Uterus (tissue), 4 donors: ENCODE results near the gene ICA1. TPM values are rescaled to one million over a fixed set of nuclear protein-coding genes. Genes with fewer than 3 reads are reported as not detected.

ENCODE experiments used
- DNase-seq, 2 donors: peaks; one replicate each; pipeline ENCODE4 v3.0.0-alpha.2; 2019 to 2020
- H3K27ac ChIP-seq, 2 donors: fragments of 200-600 bp; sonication (generic); 1 replicate in 1 of 2; 2 replicates in 1 of 2; pipeline ENCODE4 v1.5.1; 2016 to 2018
- H3K27me3 ChIP-seq, 2 donors: fragments of 200-600 bp; sonication (generic); one replicate each; pipeline ENCODE4 v1.5.1; 2018 to 2019; ENCODE audit warnings: control low read depth in 1 of 2
- H3K36me3 ChIP-seq, 2 donors: fragments of 200-600 bp; sonication (generic); one replicate each; pipeline ENCODE4 v1.5.1; 2019; ENCODE audit warnings: control low read depth in 1 of 2
- H3K4me1 ChIP-seq, 2 donors: fragments of 200-600 bp; sonication (generic); one replicate each; pipeline ENCODE4 v1.5.1; 2018 to 2019; ENCODE audit warnings: control low read depth in 1 of 2
- H3K4me3 ChIP-seq, 2 donors: fragments of 200-600 bp; sonication (generic); 1 replicate in 1 of 2; 2 replicates in 1 of 2; pipeline ENCODE4 v1.5.1; 2018 to 2019; ENCODE audit warnings: mild to moderate bottlenecking in 1 of 2
- H3K9me3 ChIP-seq, 2 donors: fragments of 200-600 bp; sonication (generic); one replicate each; pipeline ENCODE4 v1.5.1; 2019; ENCODE audit warnings: control low read depth in 1 of 2
- POLR2A ChIP-seq, 2 donors: fragments of 450-650 bp; IDR thresholded peaks; one replicate each; pipeline ENCODE4 v1.6.1; 2016; ENCODE audit warnings: antibody characterized with exemption in 2 of 2, mild to moderate bottlenecking in 1 of 2, moderate library complexity in 1 of 2
- intact Hi-C: fragments of 100-400 bp; cut with DNase I; formaldehyde crosslinking; loops from one replicate; pipeline ENCODE4 v1.15.1; 2023; ENCODE audit warnings: low total_unique reads
- total RNA-seq, 4 donors: library from RNA; depleted of rRNA in 3 of 4; stranded (reverse); fragments of >200 nt in 3 of 4; gene quantifications; one replicate each; pipeline versions ENCODE4 v1.1.0 to v1.2.4, GENCODE V29; 2014 to 2023
- TF ChIP-seq, protein P1 (sequence below), 4 experiments: fragments of 200-600 bp in 2 of 4; fragments of 450-650 bp in 2 of 4; sonication (generic) in 2 of 4; IDR thresholded peaks; one replicate each; pipeline ENCODE4 v1.5.1; 2016 to 2019; ENCODE audit warnings: antibody characterized with exemption in 4 of 4, mild to moderate bottlenecking in 2 of 4, moderate library complexity in 1 of 4
- donor health status: DM: yes; HTN: yes; CAD: no.

ICA1 gene
- total RNA-seq, 4 donors from 2014 or later, result 3.5 to 36.9 (median 28.5) TPM

GRCh38 chr7:8178353-8178752 is 83.6 kb downstream of the ICA1 start:
- intact Hi-C loops, result no loop called here
- Histone ChIP-seq H3K4me3 (no peak overlapping the region), H3K27me3 (no peaks in the 10 kb centered on the region), H3K4me1 (no peaks in the 10 kb centered on the region), H3K36me3 (no peaks in the 10 kb centered on the region), H3K9me3 (no peaks in the 10 kb centered on the region), H3K27ac (no peak overlapping the region)
- TF ChIP-seq, protein P1, sequence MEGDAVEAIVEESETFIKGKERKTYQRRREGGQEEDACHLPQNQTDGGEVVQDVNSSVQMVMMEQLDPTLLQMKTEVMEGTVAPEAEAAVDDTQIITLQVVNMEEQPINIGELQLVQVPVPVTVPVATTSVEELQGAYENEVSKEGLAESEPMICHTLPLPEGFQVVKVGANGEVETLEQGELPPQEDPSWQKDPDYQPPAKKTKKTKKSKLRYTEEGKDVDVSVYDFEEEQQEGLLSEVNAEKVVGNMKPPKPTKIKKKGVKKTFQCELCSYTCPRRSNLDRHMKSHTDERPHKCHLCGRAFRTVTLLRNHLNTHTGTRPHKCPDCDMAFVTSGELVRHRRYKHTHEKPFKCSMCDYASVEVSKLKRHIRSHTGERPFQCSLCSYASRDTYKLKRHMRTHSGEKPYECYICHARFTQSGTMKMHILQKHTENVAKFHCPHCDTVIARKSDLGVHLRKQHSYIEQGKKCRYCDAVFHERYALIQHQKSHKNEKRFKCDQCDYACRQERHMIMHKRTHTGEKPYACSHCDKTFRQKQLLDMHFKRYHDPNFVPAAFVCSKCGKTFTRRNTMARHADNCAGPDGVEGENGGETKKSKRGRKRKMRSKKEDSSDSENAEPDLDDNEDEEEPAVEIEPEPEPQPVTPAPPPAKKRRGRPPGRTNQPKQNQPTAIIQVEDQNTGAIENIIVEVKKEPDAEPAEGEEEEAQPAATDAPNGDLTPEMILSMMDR (IDR thresholded peaks at IDR 0.05), result no peak
- no peak for TF ChIP-seq POLR2A (IDR thresholded peaks at IDR 0.05)
- no peak for DNase-seq

DNA sequence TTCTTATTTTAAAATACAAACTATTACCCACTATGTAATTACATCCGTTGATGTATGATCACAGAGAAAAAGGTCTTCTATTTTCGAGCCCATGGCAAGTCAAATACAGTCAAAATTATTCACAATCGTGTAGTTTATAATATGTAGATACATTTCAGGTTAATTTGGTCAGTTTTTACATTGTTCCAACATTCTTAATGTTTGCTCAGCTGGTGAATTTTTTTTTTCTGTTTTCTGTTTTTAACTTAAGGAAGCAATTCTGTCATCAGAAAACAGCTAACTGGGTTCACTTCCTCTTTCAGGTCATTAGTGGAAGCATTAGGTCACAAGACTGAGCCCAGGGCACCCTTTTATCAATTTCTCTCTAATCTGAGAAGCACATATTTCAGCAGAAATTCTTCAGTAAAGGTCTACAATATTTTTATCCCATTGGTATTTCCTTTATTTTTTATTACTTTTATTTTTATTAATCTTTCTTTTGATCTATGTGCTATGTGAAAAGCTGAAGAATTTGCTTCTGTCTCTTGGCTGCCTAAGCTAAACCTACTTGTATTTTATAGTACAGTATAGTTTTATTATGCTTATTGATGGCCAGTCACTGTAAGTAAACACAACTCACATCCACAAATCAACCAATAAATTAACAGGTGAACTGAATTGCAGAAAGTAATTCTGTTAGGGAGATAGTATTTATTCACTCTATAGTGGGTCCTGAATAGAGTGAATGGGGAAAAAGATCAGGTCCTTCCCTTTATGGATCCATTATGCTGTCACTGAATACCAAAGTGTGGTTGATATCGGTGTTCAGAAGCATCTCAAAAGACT is 84.6 kb downstream of the ICA1 start:
- Histone ChIP-seq H3K4me3 (no peak overlapping the region), H3K27me3 (no peaks in the 10 kb centered on the region), H3K27ac (no peak overlapping the region), H3K9me3 (no peaks in the 10 kb centered on the region), H3K4me1 (no peaks in the 10 kb centered on the region), H3K36me3 (no peaks in the 10 kb centered on the region)
- intact Hi-C loops, result no loop called here
- no peak for DNase-seq
- TF ChIP-seq, protein P1 (IDR thresholded peaks at IDR 0.05), result no peak
- TF ChIP-seq POLR2A (IDR thresholded peaks at IDR 0.05), result no peak

- Histone ChIP-seq H3K9me3 (no peaks in the 10 kb centered on the region), H3K27ac (no peak overlapping the region), H3K4me1 (no peaks in the 10 kb centered on the region), H3K27me3 (no peaks in the 10 kb centered on the region), H3K4me3 (no peak overlapping the region), H3K36me3 (no peaks in the 10 kb centered on the region)
- DNase-seq, result no peak
- intact Hi-C loops, result no loop called here
- no peak for TF ChIP-seq POLR2A (IDR thresholded peaks at IDR 0.05)
- TF ChIP-seq, protein P1 (IDR thresholded peaks at IDR 0.05), result no peak
Measured at GRCh38 chr7:8176370-8177081, 85.4 kb downstream of the ICA1 start.

DNA sequence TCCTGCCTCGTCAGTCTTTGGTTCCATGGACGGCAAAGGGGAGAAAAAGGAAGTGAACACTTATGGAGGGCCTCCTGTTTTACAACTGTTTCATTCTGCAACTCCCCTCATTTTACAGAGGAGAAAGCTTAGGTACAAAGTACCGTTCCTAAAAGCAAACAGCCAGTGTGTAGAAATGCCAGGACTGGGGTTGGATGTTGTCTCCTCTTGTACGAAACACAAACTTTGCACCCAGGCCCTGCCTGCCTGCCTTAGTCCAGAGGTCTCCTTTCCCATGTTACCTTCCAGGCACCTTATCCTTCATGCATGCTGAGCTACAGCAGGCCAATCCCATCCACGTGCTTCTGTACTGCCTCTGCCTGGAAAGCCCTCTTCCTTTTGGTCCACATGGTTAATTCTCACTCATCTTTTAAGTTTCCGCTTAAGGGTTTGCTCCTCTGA is 86.0 kb downstream of the ICA1 start:
- H3K4me3 ChIP-seq, result no peak overlapping the region
- H3K27ac ChIP-seq, result no peak overlapping the region
- no peak for TF ChIP-seq POLR2A (IDR thresholded peaks at IDR 0.05)
- TF ChIP-seq, protein P1 (IDR thresholded peaks at IDR 0.05), result no peak
- H3K27me3 ChIP-seq, result no peaks in the 10 kb centered on the region
- intact Hi-C loops, result no loop called here
- DNase-seq, result no peak
- H3K4me1 ChIP-seq, result no peaks in the 10 kb centered on the region
- H3K9me3 ChIP-seq, result no peaks in the 10 kb centered on the region
- no peaks in the 10 kb centered on the region for H3K36me3 ChIP-seq
